Coronary artery (tissue), 2 donors: ENCODE measurements around the gene EEF1AKMT3.

ENCODE experiments used
- DNase-seq: peaks from one replicate; pipeline ENCODE4 v3.0.0-alpha.2; 2017; ENCODE audit warnings: low spot score
- H3K27ac ChIP-seq, 2 donors: fragments of 200-600 bp; sonication (generic); one replicate each; pipeline ENCODE4 v1.5.1; 2016 to 2019
- H3K4me3 ChIP-seq: fragments of 200-600 bp; sonication (generic); 2 replicates; pipeline ENCODE4 v1.5.1; 2016; ENCODE audit warnings: mild to moderate bottlenecking, moderate library complexity
- TF ChIP-seq, protein P1 (sequence below): fragments of 200-600 bp; sonication (generic); IDR thresholded peaks from one replicate; pipeline ENCODE4 v1.5.1; 2019; ENCODE audit warnings: antibody characterized with exemption

The EEF1AKMT3 gene

GRCh38 chr12:57764662-57765002 lies 7.8 kb upstream of the EEF1AKMT3 start:
- TF ChIP-seq, protein P1, sequence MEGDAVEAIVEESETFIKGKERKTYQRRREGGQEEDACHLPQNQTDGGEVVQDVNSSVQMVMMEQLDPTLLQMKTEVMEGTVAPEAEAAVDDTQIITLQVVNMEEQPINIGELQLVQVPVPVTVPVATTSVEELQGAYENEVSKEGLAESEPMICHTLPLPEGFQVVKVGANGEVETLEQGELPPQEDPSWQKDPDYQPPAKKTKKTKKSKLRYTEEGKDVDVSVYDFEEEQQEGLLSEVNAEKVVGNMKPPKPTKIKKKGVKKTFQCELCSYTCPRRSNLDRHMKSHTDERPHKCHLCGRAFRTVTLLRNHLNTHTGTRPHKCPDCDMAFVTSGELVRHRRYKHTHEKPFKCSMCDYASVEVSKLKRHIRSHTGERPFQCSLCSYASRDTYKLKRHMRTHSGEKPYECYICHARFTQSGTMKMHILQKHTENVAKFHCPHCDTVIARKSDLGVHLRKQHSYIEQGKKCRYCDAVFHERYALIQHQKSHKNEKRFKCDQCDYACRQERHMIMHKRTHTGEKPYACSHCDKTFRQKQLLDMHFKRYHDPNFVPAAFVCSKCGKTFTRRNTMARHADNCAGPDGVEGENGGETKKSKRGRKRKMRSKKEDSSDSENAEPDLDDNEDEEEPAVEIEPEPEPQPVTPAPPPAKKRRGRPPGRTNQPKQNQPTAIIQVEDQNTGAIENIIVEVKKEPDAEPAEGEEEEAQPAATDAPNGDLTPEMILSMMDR = no peak
- Histone ChIP-seq H3K27ac (no peak overlapping the region), H3K4me3 (peak overlapping the region; percentile 69)
- no peak for DNase-seq

DNA sequence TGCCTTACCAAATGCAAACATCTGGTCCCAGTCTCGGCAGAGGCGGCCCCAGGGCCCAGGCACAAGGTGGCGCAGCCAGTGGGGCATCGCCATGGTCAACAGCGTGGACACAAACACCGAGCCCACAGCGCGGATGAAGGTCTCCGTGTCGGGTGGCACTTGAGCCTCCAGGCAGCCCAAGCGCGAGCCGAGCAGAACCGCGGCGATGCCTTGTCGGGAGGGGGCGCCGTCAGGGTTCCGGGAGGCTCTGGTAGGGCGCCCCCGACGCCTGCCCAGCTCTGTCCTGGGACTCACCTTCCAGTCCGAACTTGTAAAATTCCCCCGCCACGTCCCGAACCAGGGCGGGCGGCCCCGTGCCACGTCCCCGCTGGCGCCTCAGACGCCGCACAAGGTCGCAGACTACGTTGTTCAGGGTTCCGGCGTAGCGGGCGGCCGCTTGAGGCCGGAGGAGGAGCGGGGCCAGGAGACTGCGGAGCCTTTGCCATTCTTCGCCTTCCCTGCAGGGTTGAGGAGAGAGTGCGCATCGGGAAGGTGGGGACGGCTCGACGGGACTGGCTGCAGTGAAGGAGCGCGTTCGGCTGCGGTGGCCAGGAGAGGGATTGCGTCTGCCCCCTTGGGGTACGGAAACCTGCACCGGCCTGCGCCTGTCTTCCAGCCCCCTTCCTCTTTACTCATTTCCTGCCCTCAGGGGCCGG lies 7.3 kb upstream of the EEF1AKMT3 start:
- H3K27ac ChIP-seq = no peak overlapping the region
- TF ChIP-seq, protein P1 = no peak
- H3K4me3 ChIP-seq = peak overlapping the region; percentile 69
- DNase-seq = no peak

- peak overlapping the region; percentile 69 for H3K4me3 ChIP-seq
- TF ChIP-seq, protein P1 = no peak
- H3K27ac ChIP-seq = no peak overlapping the region
- DNase-seq = no peak
These were observed 6.5 kb upstream of the EEF1AKMT3 start for GRCh38 chr12:57765698-57766463.

DNA sequence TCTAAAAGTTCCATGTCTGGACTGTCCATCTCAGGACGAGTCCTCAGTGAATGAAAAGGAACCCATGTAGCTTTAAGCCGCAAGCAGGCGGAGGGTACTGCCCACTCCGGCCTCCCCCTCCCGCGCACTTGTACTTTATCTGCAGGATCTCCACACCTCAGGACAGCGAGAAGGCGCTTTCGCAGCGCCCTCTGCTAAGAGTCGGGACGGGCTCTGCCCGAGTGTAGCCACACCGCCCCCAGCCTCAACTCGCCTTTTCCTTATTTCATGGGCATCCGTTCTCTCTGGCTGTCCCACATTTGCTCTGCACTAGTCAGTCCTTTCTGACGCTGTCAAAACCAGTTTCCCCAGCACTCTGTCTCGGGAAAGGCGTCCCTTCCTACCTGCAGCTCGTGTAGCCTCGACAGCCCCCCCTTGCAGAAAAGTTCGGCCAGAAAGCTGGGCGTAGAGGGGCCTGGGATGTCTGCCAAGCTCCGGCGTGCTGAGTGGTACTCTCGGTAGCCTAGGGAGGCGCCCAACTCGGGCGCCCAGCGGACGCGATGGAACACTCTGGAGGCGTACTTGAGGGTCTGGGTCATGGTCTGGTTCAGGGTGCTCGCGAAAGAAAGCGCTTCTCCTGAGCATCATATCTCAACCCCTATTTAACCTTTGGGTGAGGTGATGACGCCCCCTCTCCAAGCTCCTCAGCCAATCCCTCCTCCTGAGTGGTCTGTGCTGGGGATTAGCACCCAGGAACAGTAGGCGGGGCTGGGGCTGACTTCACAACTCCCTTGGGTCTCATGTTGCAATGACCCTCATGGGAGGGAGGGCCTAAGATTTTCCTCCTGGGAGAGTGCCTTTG lies 5.7 kb upstream of the EEF1AKMT3 start, which contains the start of gene CYP27B1:
CYP27B1 (minus strand) TSS at position 615 of the 841 bp plus-strand sequence; CDS start at position 578, 37 bp downstream.
- Histone ChIP-seq H3K27ac (peak within 1 kb of the TSS in 1 of 2 donors; percentile 8), H3K4me3 (peak within 1 kb of the TSS; percentile 69)
- DNase-seq = no peak
- TF ChIP-seq, protein P1 = no peak

DNA sequence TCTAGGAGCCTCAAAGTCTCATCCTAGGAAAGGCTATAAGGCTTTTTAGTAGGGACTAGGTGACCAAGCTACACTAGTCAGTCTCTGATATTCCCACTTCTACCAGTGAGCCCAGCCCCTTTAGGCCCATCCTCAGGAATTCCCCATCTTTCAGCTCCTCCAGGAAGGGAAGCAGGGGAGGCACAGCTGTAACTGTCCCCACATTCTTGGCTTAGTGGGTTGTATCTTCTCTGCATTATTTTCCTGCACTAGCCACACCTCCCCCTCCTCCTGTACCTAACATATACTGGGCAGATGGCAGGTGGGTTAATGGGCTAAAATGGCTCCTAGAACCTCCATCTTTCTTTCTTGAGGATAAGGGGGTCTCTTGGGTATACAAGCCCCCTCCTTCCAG lies 5.1 kb upstream of the EEF1AKMT3 start:
- DNase-seq = no peak
- H3K27ac ChIP-seq = no peak overlapping the region
- H3K4me3 ChIP-seq = peak overlapping the region; percentile 69
- TF ChIP-seq, protein P1 = no peak

- TF ChIP-seq, protein P1 = no peak
- H3K27ac ChIP-seq = no peak overlapping the region
- no peak overlapping the region for H3K4me3 ChIP-seq
- DNase-seq = no peak
These were observed 4.5 kb upstream of the EEF1AKMT3 start for GRCh38 chr12:57767876-57768275.
